ENCODE data around the gene OR52L1. TPM values are rescaled to one million over a fixed set of nuclear protein-coding genes. Genes with fewer than 3 reads are reported as not detected.

OR52L1 gene
- total and polyA plus RNA-seq, 11 donors = not detected

GRCh38 chr11:6022956-6023355 is 36.2 kb upstream of the OR52L1 start:
- Histone ChIP-seq H3K27ac (no peak overlapping the region), H3K36me3 (no peaks in the 10 kb centered on the region), H3K9me3 (no peaks in the 10 kb centered on the region), H3K4me1 (no peaks in the 10 kb centered on the region), H3K27me3 (no peaks in the 10 kb centered on the region), H3K4me3 (no peak overlapping the region)
- TF ChIP-seq POLR2A (IDR thresholded peaks at IDR 0.05) (no peak), CTCF (IDR thresholded peaks at IDR 0.05) (peak; percentile 40 to 77 (median 64))
- WGBS, 4 donors = 1 to 4% (median 2%) methylated on average over 4 of the region's 4 CpGs
- DNase-seq (peak in 1 of 5 donors; percentile 20), ATAC-seq (peak in 3 of 4 donors; percentile 62 to 82 (median 81))
- intact Hi-C loops (cut with DNase I) = loop anchor here (2.0 to 10.0 kb wide), 13 partner anchors 132 to 482 kb away; partner anchors contain the start of gene CCKBR (in 1 of the 10)

GRCh38 chr11:6013042-6013441 is 26.3 kb upstream of the OR52L1 start:
- TF ChIP-seq POLR2A (IDR thresholded peaks at IDR 0.05) (no peak), CTCF (IDR thresholded peaks at IDR 0.05) (no peak)
- Histone ChIP-seq H3K9me3 (peaks cover 0 to 17% (median 7%) of the 10 kb centered on the region in 12 donors), H3K36me3 (no peaks in the 10 kb centered on the region), H3K27ac (no peak overlapping the region), H3K4me3 (no peak overlapping the region), H3K27me3 (peaks cover 0 to 4% (median 0%) of the 10 kb centered on the region in 9 donors), H3K4me1 (no peaks in the 10 kb centered on the region)
- ATAC-seq = no peak
- intact Hi-C loops (cut with DNase I) = no loop called here
- WGBS, 4 donors = 75 to 100% (median 86%) methylated on average over 1 to 3 of the region's 3 CpGs
- no peak for DNase-seq

- no peak for DNase-seq
Observed at GRCh38 chr11:6012035-6012668, 25.4 kb upstream of the OR52L1 start.

GRCh38 chr11:6006846-6007245 is 20.1 kb upstream of the OR52L1 start, which contains the start of gene OR56A4:
TSS of gene OR56A4 (minus strand) at chr11:6006946. CDS start at chr11:6002992, 3,954 bp downstream.
- no peak for TF ChIP-seq CTCF (IDR thresholded peaks at IDR 0.05)
- TF ChIP-seq POLR2A (IDR thresholded peaks at IDR 0.05) = no peak
- no peaks in the 10 kb centered on the region for H3K36me3 ChIP-seq
- H3K27me3 ChIP-seq = peaks cover 0 to 4% (median 0%) of the 10 kb centered on the region in 9 donors
- peaks cover 0 to 4% (median 0%) of the 10 kb centered on the region in 12 donors for H3K4me1 ChIP-seq
- H3K4me3 ChIP-seq = no peak within 1 kb of the TSS
- no peak for DNase-seq
- no peak for ATAC-seq
- intact Hi-C loops (cut with DNase I) = no loop called here
- no peaks in the 10 kb centered on the region for H3K9me3 ChIP-seq
- peak within 1 kb of the TSS in 1 of 12 donors; percentile 10 for H3K27ac ChIP-seq

More at GRCh38 chr11:6012035-6012668, 25.4 kb upstream of the OR52L1 start:
- no peak overlapping the region for H3K27ac ChIP-seq
- no peak overlapping the region for H3K4me3 ChIP-seq
- H3K27me3 ChIP-seq = peaks cover 0 to 4% (median 0%) of the 10 kb centered on the region in 9 donors
- ATAC-seq = no peak
- TF ChIP-seq POLR2A (IDR thresholded peaks at IDR 0.05) = no peak
- TF ChIP-seq CTCF (IDR thresholded peaks at IDR 0.05) = no peak
- intact Hi-C loops (cut with DNase I) = no loop called here
- H3K9me3 ChIP-seq = peaks cover 0 to 14% (median 7%) of the 10 kb centered on the region in 12 donors
- 61 to 86% (median 80%) methylated on average over 2 to 4 of the region's 4 CpGs for WGBS, 4 donors
- no peaks in the 10 kb centered on the region for H3K4me1 ChIP-seq
- H3K36me3 ChIP-seq = no peaks in the 10 kb centered on the region
